Fibroblast of skin of scalp (primary cell): ENCODE results near the gene CHGA.

Experiments
- DNase-seq: peaks from one replicate; pipeline ENCODE4 v3.0.0-alpha.2; 2013

Gene CHGA

DNA sequence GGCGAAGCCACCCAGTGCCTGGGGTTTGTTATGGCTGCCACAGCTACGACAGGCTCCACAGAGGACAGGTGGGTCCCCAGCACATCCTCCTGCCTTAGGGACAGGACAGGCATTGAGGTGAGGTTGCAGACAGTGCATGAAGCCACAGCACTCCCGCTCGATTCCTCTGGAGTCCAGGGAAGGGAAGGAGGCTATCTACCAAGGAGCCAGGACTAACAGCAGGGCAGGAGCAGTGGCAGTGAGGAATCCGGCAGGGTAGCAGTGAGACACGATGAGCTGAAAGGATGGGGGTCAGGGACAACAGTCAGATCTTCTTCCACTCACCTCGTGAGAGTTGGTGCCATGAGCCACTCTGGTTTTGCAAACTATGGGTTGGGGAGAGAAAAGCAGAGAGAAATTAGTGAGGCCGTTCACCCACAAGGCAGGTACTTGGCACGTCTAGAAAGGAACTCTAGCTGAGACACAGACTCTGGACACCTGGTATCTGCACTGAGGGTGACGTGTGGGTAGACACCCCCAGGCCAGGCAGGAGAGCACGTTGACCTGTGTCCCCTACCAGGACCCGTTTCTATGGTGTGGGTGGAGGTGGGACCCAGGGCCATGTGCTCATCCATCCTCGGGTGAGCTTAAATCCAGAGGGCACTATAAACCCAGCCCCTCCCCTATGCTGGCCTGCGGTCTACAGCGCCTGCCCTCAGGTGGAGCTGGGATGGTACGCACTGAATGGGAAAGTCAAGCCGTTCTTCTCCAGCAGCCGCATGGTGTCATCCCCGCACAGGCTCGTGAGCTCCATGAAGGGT lies 39.3 kb downstream of the CHGA start:
- no peak for DNase-seq

DNA sequence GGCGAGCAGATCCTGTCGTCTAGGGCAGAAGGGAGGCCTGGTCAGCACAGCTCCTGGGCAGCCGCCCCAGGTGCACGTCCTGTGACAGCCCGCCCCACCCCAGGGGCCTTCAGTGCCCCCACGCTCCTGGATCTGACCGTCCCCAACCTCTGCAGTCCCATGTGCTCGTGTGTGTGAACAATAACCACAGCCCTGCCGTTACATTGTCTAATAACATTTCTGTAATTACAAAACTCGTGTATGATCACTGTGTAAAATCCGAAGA lies 39.8 kb downstream of the CHGA start:
- no peak for DNase-seq

DNA sequence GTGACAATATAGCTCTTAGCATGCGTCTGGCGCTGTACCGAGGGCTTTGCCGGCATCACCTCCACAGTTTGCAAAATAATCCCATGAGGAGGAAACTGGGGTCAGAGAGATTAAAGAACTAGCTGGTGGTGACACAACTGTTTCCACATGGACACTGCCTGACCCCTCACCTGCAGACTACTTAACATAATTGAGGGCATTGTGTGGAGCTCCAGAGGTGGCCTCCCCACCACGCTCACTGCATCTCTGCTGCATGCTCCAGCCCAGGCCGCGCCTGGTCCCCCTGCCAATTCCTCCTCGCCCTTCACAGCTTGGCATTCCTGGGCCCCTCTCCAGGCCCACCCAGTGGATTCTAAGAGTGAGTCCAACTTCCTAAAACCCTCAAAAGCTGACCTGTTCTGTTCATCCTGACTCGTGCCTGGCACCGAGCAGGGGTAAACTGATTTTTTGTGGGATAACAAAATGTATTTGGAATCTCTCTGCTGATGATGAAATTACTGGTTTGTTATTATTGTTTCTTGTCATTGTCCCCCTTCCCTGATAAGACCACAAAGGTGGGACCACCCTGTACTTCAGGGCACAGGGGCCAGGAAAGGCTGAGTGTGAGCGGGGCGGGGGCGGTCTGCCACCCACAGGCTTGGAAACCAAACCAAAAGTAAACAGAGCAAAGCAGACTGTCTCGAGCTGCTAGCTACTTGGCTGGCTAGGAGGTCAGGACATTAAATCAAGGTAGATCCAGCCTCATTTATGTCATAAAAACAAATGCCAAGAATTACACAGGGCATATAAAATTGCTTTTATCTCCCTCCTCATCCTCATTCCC lies 40.6 kb downstream of the CHGA start:
- DNase-seq, result no peak

DNA sequence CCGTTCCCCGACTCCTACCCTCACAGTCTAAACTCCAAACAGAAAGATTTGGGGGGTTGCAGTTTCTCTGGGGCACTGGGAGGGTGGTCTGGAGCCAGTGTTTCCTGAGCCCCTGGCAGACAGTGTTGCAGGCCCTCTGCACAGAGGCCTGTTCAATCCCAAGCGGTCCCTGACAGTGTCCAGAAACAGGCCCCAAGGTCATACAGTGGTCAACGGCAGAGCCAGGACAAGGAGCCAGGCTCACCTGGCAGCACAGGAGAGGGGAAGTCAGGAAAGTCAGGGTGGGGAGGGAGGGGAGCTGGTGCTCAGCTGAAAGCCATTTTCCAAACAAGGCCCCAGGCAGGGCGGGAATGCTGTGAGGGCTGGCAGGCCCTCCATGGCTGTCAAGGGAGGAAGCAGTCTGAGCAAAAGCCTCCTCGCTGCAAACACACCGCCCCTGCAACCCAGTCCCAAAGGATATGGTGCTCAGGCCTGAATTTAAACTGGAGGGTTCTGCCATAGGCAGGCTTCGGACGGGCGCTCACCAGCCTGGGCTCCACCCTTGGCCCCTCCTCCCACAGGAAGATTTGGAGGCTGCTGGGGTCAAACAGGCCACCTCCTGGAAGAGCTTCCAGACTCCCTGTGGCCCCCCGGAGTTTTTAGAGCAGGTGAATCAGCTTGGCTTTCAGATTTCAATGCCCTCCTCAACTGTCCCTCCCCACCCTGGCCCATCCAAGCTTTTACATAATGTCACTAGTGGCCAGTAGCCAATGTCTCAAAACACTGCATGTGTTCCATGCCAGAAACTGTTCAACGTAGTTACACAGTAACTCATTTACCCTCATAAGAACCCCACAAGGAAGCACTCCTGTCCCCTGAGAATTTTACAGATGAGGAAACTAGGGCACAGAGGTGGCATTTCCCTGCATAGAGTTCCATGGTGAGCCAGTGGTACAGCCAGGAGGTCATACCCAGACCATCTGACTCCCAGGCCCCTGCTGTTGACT lies 41.5 kb downstream of the CHGA start:
- DNase-seq, result no peak

DNA sequence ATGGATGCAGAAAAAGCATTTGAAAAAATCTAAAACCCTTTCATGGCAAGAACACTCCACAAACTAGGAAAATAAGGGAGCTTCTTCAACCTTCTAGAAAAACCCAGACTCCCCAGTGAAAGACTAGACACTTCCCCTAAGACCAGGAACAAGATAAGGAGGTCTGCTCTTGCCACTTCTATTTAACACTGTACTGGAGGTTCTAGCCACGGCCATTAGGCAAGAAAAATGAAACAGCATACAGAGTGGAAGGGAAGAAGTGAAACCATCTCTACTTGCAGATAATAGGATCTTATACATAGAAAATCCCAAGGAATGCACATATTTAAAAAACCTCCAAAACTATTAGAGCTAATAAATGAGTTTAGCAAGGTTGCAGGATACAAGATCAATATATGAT lies 42.3 kb downstream of the CHGA start:
- DNase-seq, result no peak

DNA sequence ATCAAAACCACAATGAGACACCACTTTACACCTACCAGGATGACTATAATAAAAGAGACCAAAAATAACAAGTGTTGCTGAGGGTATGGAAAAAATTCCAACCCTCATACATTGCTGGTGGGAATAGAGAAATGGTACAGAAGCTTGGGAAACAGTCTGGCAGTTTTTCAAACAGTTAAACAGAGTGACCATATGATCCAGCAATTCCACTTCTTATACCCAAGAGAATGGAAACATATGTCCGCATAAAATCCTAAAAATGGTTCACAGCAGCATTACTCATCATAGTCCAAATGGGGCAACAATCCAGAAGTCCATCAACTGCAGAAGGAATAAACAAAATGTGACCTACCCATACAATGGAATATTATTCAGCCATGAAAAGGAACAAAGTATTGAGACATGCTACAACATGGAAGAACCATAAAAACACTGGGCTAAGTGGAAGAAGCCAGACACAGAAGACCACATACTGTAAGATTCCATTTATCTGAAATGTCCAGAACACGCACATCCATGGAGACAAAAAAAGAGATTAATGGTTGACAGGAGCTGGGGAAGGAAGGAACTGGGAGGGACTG lies 44.5 kb downstream of the CHGA start:
- DNase-seq, result peak; percentile 80

DNA sequence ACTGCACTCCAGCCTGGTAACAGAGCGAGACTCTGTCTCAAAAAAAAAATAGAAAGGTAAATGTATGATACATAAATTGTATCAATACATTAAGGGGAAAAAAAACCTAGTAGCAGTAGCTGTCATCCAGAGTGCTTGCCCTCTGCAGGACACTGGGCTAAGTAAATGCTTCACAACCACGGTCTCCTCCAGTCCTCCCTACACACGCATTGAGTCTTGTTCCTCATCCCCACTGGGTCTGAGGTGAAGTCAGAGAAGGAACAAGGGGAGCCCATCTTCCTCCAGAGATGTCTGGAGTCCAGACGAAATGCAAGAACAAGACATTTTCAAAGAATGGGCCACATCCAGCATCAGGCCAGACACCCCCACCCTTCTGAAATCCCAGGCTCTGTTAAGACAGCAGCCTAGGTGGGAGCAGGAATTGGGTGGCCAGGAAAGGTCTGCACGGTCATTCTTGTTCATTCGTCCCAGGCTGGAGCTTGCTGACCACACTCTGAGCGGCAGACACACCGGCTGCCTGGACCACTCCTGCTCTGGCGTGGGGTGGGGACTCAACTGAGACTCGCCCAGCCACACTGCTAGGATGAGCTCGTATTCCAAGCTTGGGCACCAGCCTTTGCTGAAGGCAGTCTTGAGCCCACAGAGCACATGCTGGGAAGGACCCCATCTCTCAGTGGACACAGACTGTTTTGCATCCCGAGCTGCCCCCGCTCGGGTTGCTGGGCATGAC lies 45.5 kb downstream of the CHGA start:
- no peak for DNase-seq

DNA sequence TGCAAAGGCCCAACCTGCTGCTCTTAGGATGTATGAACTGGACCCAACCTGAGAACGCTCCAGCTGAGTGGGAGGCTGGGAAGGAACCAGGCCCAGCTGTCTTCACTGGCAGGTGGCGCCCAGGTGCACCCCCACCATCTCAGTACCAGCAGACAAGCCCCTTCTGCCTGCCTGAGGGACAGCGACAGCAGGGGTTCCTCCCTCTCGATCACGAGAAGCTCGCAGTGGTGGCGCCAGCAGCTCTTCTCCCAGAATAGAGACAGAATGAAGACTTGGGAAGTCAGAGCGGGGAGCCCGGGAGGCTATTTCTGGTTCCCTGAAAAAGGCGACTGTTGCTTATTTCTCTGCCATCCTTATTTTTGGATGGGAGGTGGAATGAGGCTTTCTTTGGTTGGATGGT lies 46.5 kb downstream of the CHGA start:
- DNase-seq, result no peak

DNA sequence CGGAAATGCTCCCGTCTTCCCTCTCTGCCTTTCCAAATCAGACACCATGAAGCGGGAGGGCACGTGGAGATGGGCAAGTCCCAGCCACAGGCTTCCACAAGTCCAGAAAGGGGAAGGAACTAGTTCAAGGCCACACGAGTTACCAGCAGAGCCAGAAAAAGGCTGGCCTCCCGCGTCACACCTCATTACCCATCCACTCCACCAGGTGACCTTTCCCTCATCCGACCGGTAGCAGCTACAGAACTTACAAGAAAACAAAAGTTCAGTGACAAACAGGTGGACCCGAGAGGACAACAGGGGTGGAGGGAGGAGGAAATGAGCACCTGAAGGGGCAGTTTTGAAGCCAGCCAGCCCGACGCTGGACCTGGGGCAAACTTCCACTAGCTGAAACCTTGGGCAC lies 46.9 kb downstream of the CHGA start:
- no peak for DNase-seq

DNA sequence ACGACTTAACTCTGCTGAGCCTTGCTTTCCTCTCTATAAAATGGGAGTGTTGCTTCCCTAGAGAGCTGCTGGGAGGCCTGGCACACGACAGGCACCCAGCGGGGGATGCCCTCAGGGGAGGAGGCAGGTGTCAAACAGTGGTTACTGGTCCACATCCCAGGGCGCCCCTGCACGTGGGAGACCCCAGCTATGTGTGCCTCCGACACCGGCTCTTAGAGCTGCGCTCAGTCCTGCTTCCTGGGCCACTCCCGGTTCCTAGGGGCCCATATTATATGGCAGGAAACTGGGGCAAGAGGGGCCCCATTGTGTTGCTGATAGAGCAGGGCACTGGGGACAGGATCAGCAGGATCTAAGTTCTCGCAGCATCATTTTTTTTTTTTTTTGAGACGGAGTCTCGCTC lies 47.3 kb downstream of the CHGA start:
- no peak for DNase-seq

DNA sequence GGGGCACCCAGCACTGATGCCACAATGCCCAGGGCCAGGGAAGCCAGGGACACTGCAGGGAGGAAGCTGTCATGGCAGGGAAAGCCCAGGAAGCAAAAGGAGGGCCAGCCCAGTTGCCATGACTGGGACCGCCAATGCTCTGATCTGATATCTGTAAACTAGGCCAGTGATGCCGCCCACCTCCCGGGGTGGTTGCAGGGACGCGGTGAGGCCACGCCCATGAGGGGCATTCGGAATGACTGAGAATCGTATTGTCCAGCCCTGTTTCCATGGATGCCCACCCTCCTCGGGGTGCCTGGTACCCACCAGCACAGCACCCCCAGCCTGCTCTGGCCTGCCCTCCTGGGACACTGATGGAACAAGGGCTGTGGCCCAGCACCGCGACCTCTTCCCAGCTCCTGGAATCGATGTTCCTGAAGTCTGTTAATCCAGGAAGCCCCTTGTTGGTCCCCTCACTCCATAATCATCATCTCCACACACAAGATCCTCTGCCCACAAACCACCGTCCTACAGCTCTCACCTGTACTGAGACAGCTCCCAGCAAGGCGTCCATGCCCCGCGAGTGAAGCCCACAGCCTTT lies 48.7 kb downstream of the CHGA start:
- no peak for DNase-seq

DNA sequence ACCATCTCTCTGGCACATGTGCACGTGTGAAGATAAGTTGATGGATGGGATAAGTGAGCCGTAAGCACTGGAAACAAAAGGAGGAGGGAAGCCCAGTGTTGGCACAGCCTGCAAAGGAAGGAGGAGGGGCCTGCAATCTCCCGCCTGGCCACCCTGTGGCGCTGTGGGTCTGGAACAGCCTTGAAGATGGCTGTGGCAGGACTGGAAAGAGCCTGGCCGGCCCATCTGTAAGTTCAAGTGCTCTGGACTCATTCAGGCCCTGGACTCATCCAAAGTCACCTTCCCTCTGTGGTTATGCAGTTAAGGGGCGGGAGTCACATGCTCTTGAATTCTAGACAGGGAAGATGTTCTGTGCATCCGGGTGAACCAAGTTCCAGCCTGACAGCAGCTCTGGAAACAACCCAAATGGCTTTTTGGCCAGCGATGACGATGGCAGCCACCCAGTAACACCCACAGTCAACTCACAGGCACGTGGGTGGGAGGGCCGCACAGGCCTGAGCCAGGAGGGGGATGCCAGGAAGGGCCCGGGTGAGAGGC lies 50.4 kb downstream of the CHGA start:
- DNase-seq, result no peak

DNA sequence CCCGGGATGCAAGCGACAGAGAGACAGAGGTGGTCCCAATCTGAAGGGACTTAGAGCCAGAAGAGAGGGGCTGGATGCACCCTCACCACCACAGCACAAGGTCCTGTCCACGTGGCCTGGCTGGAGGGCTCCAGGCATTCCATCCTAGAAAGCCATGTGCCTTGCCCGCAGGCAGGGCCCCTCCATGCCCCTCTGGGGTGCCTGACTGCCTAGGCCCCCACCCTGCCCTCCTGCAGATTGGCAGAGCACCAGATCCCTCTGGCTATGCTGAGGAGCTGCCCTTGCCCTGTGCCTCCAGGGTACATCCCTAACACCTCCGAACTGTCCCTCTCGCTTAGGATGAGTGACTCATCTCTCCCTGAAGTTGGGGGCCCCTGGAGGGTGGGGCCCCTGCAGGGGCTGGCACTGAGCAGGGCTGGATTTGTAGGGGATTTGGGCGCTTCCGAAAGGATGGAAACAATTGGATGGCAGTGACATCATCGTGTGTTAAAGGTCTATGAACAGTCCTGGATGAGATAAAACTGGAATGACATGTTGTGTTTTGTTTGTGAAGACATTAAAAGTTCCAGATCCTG lies 50.9 kb downstream of the CHGA start:
- DNase-seq, result no peak

DNA sequence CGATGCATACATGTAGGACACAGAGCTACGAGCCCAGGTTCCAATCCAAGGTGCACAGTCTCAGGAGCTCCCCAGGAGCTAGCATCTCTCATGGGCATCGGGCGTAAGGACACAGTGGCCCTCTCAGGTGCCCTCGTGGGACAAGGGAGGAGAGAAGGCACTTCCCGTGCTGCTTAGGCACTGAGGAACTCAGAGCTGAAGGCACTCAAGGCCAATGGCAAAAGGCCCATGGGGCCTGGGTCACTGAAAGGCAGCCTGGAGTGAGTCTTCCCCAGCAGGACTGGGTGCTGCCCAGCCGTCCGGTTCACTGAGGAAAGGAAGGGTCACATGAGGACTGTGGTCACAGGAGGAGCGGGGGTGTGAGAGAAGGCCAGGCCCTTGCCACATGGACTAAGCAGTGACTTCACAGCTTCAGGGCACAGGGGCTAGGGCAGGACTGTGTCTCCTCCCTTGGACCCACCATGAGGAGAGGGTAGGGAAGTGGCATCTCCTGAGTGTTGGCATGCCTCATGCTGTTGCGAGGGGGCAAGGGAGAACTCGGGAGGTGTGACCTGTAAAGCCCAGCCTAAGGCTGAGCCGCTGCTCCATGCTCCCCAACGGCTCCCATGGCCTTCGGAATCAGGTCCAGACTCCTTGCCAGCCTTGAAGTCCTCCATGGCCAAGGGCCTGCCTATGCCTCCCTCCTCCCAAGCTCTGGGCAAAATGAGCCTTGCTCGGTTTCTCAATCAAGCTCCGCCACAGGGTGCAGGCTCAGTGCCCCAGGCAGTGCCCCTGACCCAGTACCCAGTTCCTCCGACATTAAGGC lies 51.8 kb downstream of the CHGA start:
- no peak for DNase-seq

DNA sequence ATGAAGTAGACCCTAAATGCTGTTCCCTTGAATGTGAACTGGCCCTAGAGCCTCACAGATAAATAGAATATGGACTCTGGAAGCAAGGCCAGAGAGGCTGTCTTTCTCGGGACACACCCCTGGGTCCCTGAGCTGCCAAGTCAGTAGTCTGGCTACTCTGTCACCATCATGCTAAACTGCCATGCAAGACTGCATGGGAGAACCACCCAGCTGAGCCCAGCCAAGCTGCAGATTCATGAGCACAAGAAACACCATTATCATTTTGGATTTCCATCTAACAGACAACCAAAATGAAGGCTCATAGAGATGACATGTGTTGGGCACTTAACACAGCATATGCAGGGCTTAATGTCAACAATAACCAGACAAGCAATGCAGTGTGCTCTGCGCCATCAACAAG lies 53.3 kb downstream of the CHGA start:
- DNase-seq, result no peak

DNA sequence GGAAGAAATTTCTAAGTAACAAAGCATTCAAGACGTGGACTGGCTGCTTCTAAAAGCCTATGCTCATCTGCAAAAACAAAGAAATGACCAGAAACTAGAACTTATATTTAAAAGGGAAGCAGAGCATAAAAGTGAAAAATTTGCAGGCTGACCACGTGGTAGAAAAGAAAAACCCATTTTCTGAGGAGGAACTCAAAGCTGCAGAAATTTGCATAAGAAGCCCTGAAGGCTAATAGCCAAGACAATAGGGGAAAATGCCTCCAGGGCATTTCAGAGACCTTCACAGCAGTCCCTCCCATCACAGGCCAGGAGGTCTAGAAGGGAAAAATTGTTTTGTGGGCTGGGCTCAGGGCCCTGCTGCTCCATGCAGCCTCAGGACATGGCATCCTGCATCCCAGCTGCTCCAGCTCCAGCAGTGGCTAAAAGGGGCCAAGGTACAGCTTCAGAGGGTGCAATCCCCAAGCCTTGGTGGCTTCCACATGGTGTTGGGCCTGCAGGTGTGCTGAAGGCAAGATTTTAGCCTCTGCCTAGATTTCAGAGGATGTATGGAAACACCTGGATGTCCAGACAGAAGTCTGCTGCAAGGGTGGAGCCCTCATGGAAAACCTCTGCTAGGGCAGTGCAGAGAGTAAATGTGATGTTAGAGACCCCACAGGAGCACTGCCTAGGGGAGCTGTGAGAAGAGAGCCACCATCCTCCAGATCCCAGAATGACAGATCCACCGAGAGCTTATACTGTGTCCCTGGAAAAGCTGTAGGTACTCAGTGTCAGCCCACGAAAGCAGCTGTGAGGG lies 55.5 kb downstream of the CHGA start:
- no peak for DNase-seq

DNA sequence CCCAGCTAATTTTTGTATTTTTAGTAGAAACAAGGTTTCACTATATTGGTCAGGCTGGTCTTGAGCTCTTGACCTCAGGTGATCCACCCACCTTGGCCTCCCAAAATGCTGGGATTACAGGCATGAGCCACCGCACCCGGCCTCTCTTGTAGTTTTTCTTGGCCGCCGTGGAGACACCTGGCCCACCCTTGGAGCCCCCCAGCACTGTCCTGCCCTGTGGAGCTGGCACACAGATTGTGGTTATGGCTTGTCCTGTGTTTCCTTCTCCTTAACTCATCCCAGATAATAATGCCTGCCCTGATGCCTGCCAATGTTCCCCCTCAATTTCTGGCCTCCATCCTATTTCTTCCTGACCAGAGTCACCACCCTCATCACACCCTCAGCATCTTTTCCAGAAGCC lies 57.9 kb downstream of the CHGA start:
- no peak for DNase-seq

DNA sequence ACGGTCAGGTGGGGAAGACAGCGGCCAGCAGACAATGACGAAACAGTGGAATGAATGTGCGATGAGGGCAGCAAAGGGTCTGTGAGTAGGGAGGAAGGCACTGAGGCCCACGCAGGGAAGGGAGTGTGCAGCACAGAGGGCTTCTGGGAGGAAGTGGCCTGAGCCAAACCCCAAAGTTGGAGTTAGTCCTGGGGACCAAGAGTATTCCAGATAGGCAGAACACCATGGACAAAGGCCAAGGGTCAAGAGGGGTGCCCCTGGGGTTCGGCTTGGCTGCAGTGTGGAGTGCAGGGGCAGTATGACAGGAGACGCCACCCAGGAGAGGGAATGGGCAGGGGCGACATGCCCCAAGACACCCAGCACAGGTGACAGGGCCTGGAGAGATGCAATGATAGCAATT lies 58.8 kb downstream of the CHGA start:
- DNase-seq, result no peak

DNA sequence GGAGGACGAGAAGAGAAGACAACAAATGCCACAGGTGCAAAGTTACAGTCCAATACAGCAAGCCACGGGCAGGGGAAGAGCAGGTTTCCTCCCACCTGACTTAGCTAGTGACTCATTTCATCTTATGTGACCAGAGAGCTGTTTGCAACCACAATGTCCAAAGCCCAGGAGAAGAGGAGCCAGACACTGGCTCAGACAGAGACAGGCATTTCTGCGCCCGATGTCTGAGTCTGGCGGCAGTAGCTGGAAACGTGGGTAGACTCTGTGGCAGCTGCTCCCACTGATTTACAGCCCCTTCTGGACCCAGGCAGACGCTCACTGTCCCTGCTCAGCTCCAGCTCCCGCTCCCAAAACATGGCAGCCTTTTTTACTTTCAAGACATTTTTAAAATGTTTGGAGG lies 60.0 kb downstream of the CHGA start:
- no peak for DNase-seq
